Karpas-422 (cell line): Measurements from ENCODE around the gene GAREM2. TPM values are rescaled to one million over a fixed set of nuclear protein-coding genes. Genes with fewer than 3 reads are reported as not detected.

ENCODE experiments used
- DNase-seq: peaks from one replicate; pipeline ENCODE4 v3.0.0-alpha.2; 2015
- H2AFZ ChIP-seq: fragments of 200-600 bp; sonication (generic); 2 replicates; pipeline ENCODE4 v1.6.1; 2014; ENCODE audit warnings: antibody characterized with exemption, low read length, mixed read lengths
- H3K27ac ChIP-seq: fragments of 200-600 bp; sonication (generic); 2 replicates; pipeline ENCODE4 v1.5.1; 2014; ENCODE audit warnings: mild to moderate bottlenecking, low read length, moderate library complexity
- H3K27me3 ChIP-seq: fragments of 200-600 bp; sonication (generic); 2 replicates; pipeline ENCODE4 v1.6.1; 2014; ENCODE audit warnings: low read length, mixed read lengths
- H3K36me3 ChIP-seq: fragments of 200-600 bp; sonication (generic); 2 replicates; pipeline ENCODE4 v1.6.1; 2014; ENCODE audit warnings: low read length, mixed read lengths; ENCODE audit not compliant: insufficient read depth
- H3K4me1 ChIP-seq: fragments of 200-600 bp; sonication (generic); 2 replicates; pipeline ENCODE4 v1.6.1; 2014; ENCODE audit warnings: mild to moderate bottlenecking, low read length, mixed read lengths
- H3K4me2 ChIP-seq: fragments of 200-600 bp; sonication (generic); 2 replicates; pipeline ENCODE4 v1.6.1; 2014; ENCODE audit warnings: low read length, low read depth, mild to moderate bottlenecking; ENCODE audit not compliant: poor library complexity, severe bottlenecking
- H3K4me3 ChIP-seq: fragments of 200-600 bp; sonication (generic); 2 replicates; pipeline ENCODE4 v1.5.1; 2014; ENCODE audit warnings: mild to moderate bottlenecking, antibody characterized with exemption, low read length, mixed read lengths
- H3K79me2 ChIP-seq: fragments of 200-600 bp; sonication (generic); 2 replicates; pipeline ENCODE4 v1.6.1; 2014; ENCODE audit warnings: mild to moderate bottlenecking, low read length, mixed read lengths
- H3K9ac ChIP-seq: fragments of 200-600 bp; sonication (generic); 2 replicates; pipeline ENCODE4 v1.6.0; 2014; ENCODE audit warnings: low read length
- H3K9me2 ChIP-seq: fragments of 200-600 bp; sonication (generic), shearing (Covaris generic); replicated peaks from 2 replicates; pipeline ENCODE4 v1.6.0; 2014; ENCODE audit warnings: mild to moderate bottlenecking, low read length, moderate library complexity; ENCODE audit not compliant: insufficient read depth
- H3K9me3 ChIP-seq: fragments of 300-700, 200-600 bp; sonication (generic); 2 replicates; pipeline ENCODE4 v1.6.1; 2014; ENCODE audit warnings: low read length, mixed read lengths
- H4K20me1 ChIP-seq: fragments of 200-600 bp; sonication (generic); 2 replicates; pipeline ENCODE4 v1.6.1; 2014; ENCODE audit warnings: mild to moderate bottlenecking, antibody characterized with exemption, low read length, low read depth; ENCODE audit not compliant: insufficient read depth
- total RNA-seq: library from RNA; depleted of rRNA; stranded (reverse); fragments of >200 nt; shearing (Covaris generic); gene quantifications from 2 replicates; pipeline ENCODE4 v1.2.3, GENCODE V29; 2014; ENCODE audit warnings: low replicate concordance; rRNA removed

Gene GAREM2
- total RNA-seq, 1 experiment from 2014 or later = not detected

DNA sequence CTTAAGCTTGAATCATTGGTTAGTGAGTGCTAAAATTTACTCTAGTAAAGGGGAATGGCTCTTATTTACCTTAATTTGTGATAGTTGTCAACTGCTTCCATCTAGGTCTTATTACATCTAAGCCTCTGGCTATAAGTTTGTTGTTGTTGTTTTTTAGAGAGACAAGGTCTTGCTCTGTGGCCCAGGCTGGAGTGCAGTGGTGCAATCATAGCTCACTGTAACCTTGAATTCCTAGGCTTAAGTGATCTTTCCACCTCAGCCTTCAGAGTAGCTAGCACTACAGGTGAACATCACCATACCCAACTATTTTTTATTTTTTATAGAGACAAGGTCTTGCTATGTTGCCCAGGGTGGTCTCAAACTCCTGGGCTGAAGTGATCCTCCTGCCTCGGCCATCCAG lies 65.0 kb downstream of the GAREM2 start:
- Histone ChIP-seq H3K9ac (no peak overlapping the region), H3K79me2 (peaks cover 45% of the 10 kb centered on the region), H3K27ac (no peak overlapping the region), H3K4me2 (no peak overlapping the region), H3K9me2 (no peaks in the 10 kb centered on the region), H3K36me3 (peaks cover 22% of the 10 kb centered on the region), H3K9me3 (no peaks in the 10 kb centered on the region), H2AFZ (no peak overlapping the region), H4K20me1 (no peaks in the 10 kb centered on the region), H3K4me1 (peaks cover 24% of the 10 kb centered on the region), H3K4me3 (no peak overlapping the region), H3K27me3 (no peaks in the 10 kb centered on the region)
- no peak for DNase-seq

DNA sequence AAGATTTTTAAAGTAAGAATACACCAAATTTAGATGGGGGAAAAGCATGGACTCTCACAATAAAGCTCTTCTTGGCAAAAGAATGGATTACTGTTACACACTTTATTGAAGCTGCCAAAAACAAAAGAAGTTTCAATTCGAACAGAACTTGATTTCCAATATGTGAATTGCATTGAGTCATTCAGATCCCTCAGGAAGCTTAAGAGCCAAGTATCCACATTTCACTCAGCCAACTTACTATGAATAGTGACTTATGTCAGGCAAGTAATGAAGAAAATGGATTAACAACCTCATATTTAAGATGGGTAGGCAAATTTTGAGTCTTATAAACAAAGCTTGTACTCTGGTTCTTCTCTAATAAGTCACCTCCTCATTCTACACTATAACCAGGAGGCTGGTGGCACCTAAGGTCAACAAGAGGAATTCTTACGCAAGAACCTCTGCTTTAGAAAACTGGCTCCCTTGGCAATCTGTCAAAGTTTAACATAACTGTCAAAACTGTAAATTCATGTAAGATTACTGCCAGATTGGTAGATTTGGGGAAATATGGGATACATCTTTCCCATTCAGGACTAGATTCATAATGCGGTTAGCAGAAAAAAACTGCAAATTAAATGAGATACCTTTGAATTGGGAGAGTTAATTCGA lies 65.5 kb downstream of the GAREM2 start:
- Histone ChIP-seq H3K9me3 (no peaks in the 10 kb centered on the region), H3K9me2 (no peaks in the 10 kb centered on the region), H3K79me2 (peaks cover 51% of the 10 kb centered on the region), H3K4me1 (peaks cover 28% of the 10 kb centered on the region), H3K36me3 (peaks cover 17% of the 10 kb centered on the region; the same call in 1 of the 2 replicates), H3K27me3 (no peaks in the 10 kb centered on the region), H3K27ac (no peak overlapping the region), H3K4me3 (no peak overlapping the region), H2AFZ (no peak overlapping the region), H4K20me1 (no peaks in the 10 kb centered on the region), H3K4me2 (no peak overlapping the region), H3K9ac (no peak overlapping the region)
- no peak for DNase-seq

Other genes starting within 250 kb of the GAREM2 start
- gene KIF3C, start 190.6 kb upstream of the GAREM2 start, total RNA-seq = 0.90 and 1.2 TPM in 2 replicates
- 67.9 and 104 TPM in 2 replicates for gene RAB10, start 139.0 kb upstream of the GAREM2 start, total RNA-seq
- gene HADHA, start 71.5 kb downstream of the GAREM2 start, total RNA-seq = 99.9 and 113 TPM in 2 replicates
- gene HADHB, start 71.9 kb downstream of the GAREM2 start, total RNA-seq = 40.7 and 48.8 TPM in 2 replicates
- gene SELENOI, start 173.1 kb downstream of the GAREM2 start, total RNA-seq = 31.3 and 32.4 TPM in 2 replicates
- gene ADGRF3, start 173.7 kb downstream of the GAREM2 start, total RNA-seq = 0.25 TPM in 1 of 2 replicates, not detected in the other
- gene DRC1, start 228.8 kb downstream of the GAREM2 start, total RNA-seq = not detected in 2 replicates